PC-3 (cell line): Measurements from ENCODE around the gene WIZ.

Experiments
- EZH2 ChIP-seq: fragments of 300-600 bp; sonication (generic); IDR thresholded peaks from one replicate; pipeline ENCODE4 v1.6.1; 2017; ENCODE audit warnings: antibody characterized with exemption, mild to moderate bottlenecking, low read length; ENCODE audit not compliant: unreplicated experiment
- EZH2phosphoT487 ChIP-seq: fragments of 300-600 bp; sonication (generic); IDR thresholded peaks from 2 replicates; pipeline ENCODE4 v1.6.1; 2018; ENCODE audit warnings: mild to moderate bottlenecking, antibody characterized with exemption, low read length, borderline replicate concordance
- TF ChIP-seq, protein P1 (sequence below): fragments of 300-600 bp; sonication (generic); conservative IDR thresholded peaks from 2 replicates; pipeline ENCODE4 v1.5.1; 2017; ENCODE audit warnings: antibody characterized with exemption, low read depth, mild to moderate bottlenecking, low read length

DNA sequence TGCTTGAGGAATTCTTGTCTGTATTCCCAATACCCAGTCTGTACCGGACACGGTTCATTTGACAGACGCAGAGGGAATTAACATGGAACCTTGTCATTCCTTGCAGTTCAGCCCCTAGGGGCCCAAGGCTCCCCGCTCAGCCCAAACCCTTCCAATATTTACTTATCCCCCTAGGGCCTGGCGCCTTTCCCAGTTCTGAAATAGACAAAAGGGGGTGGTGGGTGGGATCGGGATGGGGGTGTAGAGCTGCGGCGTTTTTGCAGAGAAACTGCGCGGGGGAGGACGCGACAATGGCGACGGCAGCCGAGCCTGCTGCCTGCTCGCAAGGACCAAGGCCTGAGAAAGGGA, 31.6 kb downstream of the WIZ start:
- TF ChIP-seq, protein P1, sequence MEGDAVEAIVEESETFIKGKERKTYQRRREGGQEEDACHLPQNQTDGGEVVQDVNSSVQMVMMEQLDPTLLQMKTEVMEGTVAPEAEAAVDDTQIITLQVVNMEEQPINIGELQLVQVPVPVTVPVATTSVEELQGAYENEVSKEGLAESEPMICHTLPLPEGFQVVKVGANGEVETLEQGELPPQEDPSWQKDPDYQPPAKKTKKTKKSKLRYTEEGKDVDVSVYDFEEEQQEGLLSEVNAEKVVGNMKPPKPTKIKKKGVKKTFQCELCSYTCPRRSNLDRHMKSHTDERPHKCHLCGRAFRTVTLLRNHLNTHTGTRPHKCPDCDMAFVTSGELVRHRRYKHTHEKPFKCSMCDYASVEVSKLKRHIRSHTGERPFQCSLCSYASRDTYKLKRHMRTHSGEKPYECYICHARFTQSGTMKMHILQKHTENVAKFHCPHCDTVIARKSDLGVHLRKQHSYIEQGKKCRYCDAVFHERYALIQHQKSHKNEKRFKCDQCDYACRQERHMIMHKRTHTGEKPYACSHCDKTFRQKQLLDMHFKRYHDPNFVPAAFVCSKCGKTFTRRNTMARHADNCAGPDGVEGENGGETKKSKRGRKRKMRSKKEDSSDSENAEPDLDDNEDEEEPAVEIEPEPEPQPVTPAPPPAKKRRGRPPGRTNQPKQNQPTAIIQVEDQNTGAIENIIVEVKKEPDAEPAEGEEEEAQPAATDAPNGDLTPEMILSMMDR = no peak
- TF ChIP-seq EZH2 (no peak), EZH2phosphoT487 (no peak)
